ENCODE measurements around the gene IFITM1. TPM values are rescaled to one million over a fixed set of nuclear protein-coding genes. Genes with fewer than 3 reads are reported as not detected.

The IFITM1 gene
- total and polyA plus RNA-seq, 2 of the 8 experiments (the other 6 are each of a cell fraction or from before 2014, with no cell fraction given): 394 to 1,464 TPM

GRCh38 chr11:279040-279965 lies 34.5 kb upstream of the IFITM1 start (continued):
- no peak for TF ChIP-seq EZH2 (IDR thresholded peaks at IDR 0.05; ENCODE audit: low read depth, low read length, severe bottlenecking)
- TF ChIP-seq CREB1 (IDR thresholded peaks at IDR 0.05): no peak
- TF ChIP-seq USF2 (IDR thresholded peaks at IDR 0.05; ENCODE audit: low read length): no peak
